ENCODE results near the gene HCST. TPM values are rescaled to one million over a fixed set of nuclear protein-coding genes. Genes with fewer than 3 reads are reported as not detected.

HCST gene
- total and polyA plus RNA-seq, 2 of the 13 experiments (the other 11 are each of a cell fraction or from before 2014, with no cell fraction given) = 0.24 to 1.2 TPM

- TF ChIP-seq PHF21A (CRISPR knock-in tag; IDR thresholded peaks at IDR 0.05) (no peak), HOXA9 (CRISPR knock-in tag; IDR thresholded peaks at IDR 0.05; ENCODE audit: borderline replicate concordance) (no peak), ZNF558 (CRISPR knock-in tag; IDR thresholded peaks at IDR 0.05; ENCODE audit: borderline replicate concordance) (no peak)
- TF ChIP-seq, protein P1, sequence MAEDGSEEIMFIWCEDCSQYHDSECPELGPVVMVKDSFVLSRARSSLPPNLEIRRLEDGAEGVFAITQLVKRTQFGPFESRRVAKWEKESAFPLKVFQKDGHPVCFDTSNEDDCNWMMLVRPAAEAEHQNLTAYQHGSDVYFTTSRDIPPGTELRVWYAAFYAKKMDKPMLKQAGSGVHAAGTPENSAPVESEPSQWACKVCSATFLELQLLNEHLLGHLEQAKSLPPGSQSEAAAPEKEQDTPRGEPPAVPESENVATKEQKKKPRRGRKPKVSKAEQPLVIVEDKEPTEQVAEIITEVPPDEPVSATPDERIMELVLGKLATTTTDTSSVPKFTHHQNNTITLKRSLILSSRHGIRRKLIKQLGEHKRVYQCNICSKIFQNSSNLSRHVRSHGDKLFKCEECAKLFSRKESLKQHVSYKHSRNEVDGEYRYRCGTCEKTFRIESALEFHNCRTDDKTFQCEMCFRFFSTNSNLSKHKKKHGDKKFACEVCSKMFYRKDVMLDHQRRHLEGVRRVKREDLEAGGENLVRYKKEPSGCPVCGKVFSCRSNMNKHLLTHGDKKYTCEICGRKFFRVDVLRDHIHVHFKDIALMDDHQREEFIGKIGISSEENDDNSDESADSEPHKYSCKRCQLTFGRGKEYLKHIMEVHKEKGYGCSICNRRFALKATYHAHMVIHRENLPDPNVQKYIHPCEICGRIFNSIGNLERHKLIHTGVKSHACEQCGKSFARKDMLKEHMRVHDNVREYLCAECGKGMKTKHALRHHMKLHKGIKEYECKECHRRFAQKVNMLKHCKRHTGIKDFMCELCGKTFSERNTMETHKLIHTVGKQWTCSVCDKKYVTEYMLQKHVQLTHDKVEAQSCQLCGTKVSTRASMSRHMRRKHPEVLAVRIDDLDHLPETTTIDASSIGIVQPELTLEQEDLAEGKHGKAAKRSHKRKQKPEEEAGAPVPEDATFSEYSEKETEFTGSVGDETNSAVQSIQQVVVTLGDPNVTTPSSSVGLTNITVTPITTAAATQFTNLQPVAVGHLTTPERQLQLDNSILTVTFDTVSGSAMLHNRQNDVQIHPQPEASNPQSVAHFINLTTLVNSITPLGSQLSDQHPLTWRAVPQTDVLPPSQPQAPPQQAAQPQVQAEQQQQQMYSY (CRISPR knock-in tag; IDR thresholded peaks at IDR 0.05) = no peak
These were observed 41.3 kb downstream of the HCST start (continued) for GRCh38 chr19:35943321-35944301.

- no TSS peak for BruUV-seq (replicated peaks)
These were observed 42.2 kb downstream of the HCST start for GRCh38 chr19:35944556-35944955.

More at GRCh38 chr19:35944556-35944955, 42.2 kb downstream of the HCST start:
- ChIA-PET CTCF (ENCODE audit: low intra/inter-chr PET ratio, low total read pairs) (no interaction called here), POLR2A (interaction anchor here (1.5 kb wide), 1 partner anchor 13 kb away, joined by 3 read pairs; no protein-coding TSS in a partner anchor)
- in situ Hi-C loops (cut with HindIII; ENCODE audit: extremely low pct_ligation_motif_present, low pct_unique_long_range_greater_than_20kb) (no loop called here), intact Hi-C loops (cut with micrococcal nuclease; ENCODE audit: unreplicated experiment) (no loop called here)
- no peaks in the 10 kb centered on the region for H3K79me2 ChIP-seq (ENCODE audit: insufficient read depth, low read length)
- no peaks in the 10 kb centered on the region for H3K27me3 ChIP-seq (ENCODE audit: control insufficient read depth in 1 of 2, insufficient read depth in 2 of 2, low read length in 2 of 2)
- no peak overlapping the region for H2AFZ ChIP-seq (ENCODE audit: low read length)
- H3K4me2 ChIP-seq (ENCODE audit: low read depth, low read length) = no peak overlapping the region
- H3K9ac ChIP-seq (ENCODE audit: insufficient read depth, low read depth, low read length) = no peak overlapping the region
- no peaks in the 10 kb centered on the region for H4K20me1 ChIP-seq (ENCODE audit: insufficient read depth, low read length)
- DNase-seq (ENCODE audit: low spot score) = no peak
- H3K9me3 ChIP-seq (ENCODE audit: low read length) = no peaks in the 10 kb centered on the region
- no peak overlapping the region for H3K27ac ChIP-seq (ENCODE audit: extremely low read length, insufficient read depth, low read length)
- peaks cover 9% of the 10 kb centered on the region for H3K4me1 ChIP-seq (ENCODE audit: insufficient read depth, low read length)
- no peak for TF ChIP-seq TRIM24 (CRISPR knock-in tag; IDR thresholded peaks at IDR 0.05)
- TF ChIP-seq, protein P2, sequence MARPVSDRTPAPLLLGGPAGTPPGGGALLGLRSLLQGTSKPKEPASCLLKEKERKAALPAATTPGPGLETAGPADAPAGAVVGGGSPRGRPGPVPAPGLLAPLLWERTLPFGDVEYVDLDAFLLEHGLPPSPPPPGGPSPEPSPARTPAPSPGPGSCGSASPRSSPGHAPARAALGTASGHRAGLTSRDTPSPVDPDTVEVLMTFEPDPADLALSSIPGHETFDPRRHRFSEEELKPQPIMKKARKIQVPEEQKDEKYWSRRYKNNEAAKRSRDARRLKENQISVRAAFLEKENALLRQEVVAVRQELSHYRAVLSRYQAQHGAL (CRISPR knock-in tag; IDR thresholded peaks at IDR 0.05; ENCODE audit: not compliant biosample characterization) = no peak
- ATAC-seq = no peak
- 98% methylated on average over 41 of the region's 52 CpGs for WGBS (ENCODE audit: low lambda C conversion rate)
- FAIRE-seq = no peak
- H3K36me3 ChIP-seq (replicated peaks in 1 of 2; ENCODE audit: control insufficient read depth in 1 of 2, insufficient read depth in 2 of 2, low read length in 2 of 2) = no peaks in the 10 kb centered on the region; a peak in 1 of 5 replicates
- no peak overlapping the region for H3K4me3 ChIP-seq (replicated peaks in 1 of 3; ENCODE audit: insufficient read depth in 1 of 3, low read depth in 2 of 3, low read length in 3 of 3)
